Endodermal cell (in vitro differentiated cells): ENCODE data around the gene PF4V1. TPM values are rescaled to one million over a fixed set of nuclear protein-coding genes. Genes with fewer than 3 reads are reported as not detected.

Experiments used
- DNase-seq: peaks from one replicate; pipeline ENCODE4 v3.0.0-alpha.2; 2017
- H3K27ac ChIP-seq: 2 replicates; pipeline ENCODE4 v1.5.1; 2013; ENCODE audit warnings: mild to moderate bottlenecking, low read depth, low read length, moderate library complexity
- H3K27me3 ChIP-seq: 2 replicates; pipeline ENCODE4 v1.6.1; 2013; ENCODE audit warnings: mild to moderate bottlenecking, low read length, moderate library complexity; ENCODE audit not compliant: insufficient read depth, control insufficient read depth, poor library complexity, severe bottlenecking
- H3K36me3 ChIP-seq: 2 replicates; pipeline ENCODE4 v1.7.0; 2013; ENCODE audit warnings: mild to moderate bottlenecking, low read length, moderate library complexity; ENCODE audit not compliant: control insufficient read depth, insufficient read depth
- H3K4me1 ChIP-seq: one replicate; pipeline ENCODE4 v1.7.0; 2013; ENCODE audit warnings: low read length; ENCODE audit not compliant: control insufficient read depth, insufficient read depth
- H3K4me3 ChIP-seq: 2 replicates; pipeline ENCODE4 v1.5.1; 2013; ENCODE audit warnings: mild to moderate bottlenecking, low read length, moderate library complexity
- H3K9ac ChIP-seq: 2 replicates; pipeline ENCODE4 v1.6.1; 2013; ENCODE audit warnings: mild to moderate bottlenecking, low read length, moderate library complexity; ENCODE audit not compliant: poor library complexity, severe bottlenecking; ENCODE audit errors: extremely low read depth
- H3K9me3 ChIP-seq: 2 replicates; pipeline ENCODE4 v1.6.1; 2013; ENCODE audit warnings: mild to moderate bottlenecking, low read length, moderate library complexity; ENCODE audit not compliant: control insufficient read depth
- H3K27ac Mint-ChIP-seq: 2 replicates; pipeline ENCODE4 v1.8.0; 2020; ENCODE audit warnings: mixed read lengths
- H3K27me3 Mint-ChIP-seq: 2 replicates; pipeline ENCODE4 v1.8.0; 2021; ENCODE audit warnings: mild to moderate bottlenecking, mixed read lengths; ENCODE audit not compliant: insufficient read depth
- H3K36me3 Mint-ChIP-seq: 2 replicates; pipeline ENCODE4 v1.8.0; 2020; ENCODE audit warnings: low read depth, mixed read lengths
- H3K4me1 Mint-ChIP-seq: 2 replicates; pipeline ENCODE4 v1.8.0; 2020; ENCODE audit warnings: mixed read lengths
- H3K4me3 Mint-ChIP-seq: 2 replicates; pipeline ENCODE4 v1.8.0; 2020; ENCODE audit warnings: mild to moderate bottlenecking, moderate library complexity, mixed read lengths
- H3K9me3 Mint-ChIP-seq: 2 replicates; pipeline ENCODE4 v1.8.0; 2020; ENCODE audit warnings: mild to moderate bottlenecking, mixed read lengths
- CTCF ChIP-seq: fragments of 200-600 bp; sonication (generic); conservative IDR thresholded peaks from 2 replicates; pipeline ENCODE4 v1.5.0; 2021; ENCODE audit warnings: antibody characterized with exemption, mild to moderate bottlenecking
- WGBS, 2 experiments: methylation state at CpG; one replicate each; pipeline versions ENCODE4 v1.1.5 to v1.1.7; 2013; ENCODE audit warnings: missing lambda C conversion rate in 2 of 2, mixed read lengths in 1 of 2; ENCODE audit not compliant: insufficient coverage in 1 of 2, insufficient read length in 1 of 2; 5-methylcytosine and 5-hydroxymethylcytosine counted together
- long read RNA-seq, 4 experiments: library from polyadenylated mRNA in 2 of 4; library from RNA in 1 of 4; library from capped mRNA in 1 of 4; stranded (forward) in 3 of 4; unstranded in 1 of 4; transcript quantifications; one replicate each; pipeline ENCODE4 v2.0.0, GENCODE V29; 2020 to 2021; ENCODE audit warnings: inconsistent platforms in 1 of 4
- polyA plus RNA-seq, 2 experiments: library from polyadenylated mRNA; stranded (reverse); fragments of 50-300 nt; gene quantifications; one replicate each; pipeline ENCODE4 v1.2.3, GENCODE V29; 2013
- total RNA-seq, 2 donors: library from RNA; stranded (reverse); fragmentation: NEBNext Ultra II Directional in 1 of 2; extraction: Animal tissue kit (Norgen Biotek cat#: 25700) in 1 of 2; gene quantifications; 2 replicates in 1 of 2; 3 replicates in 1 of 2; pipeline ENCODE4 v1.2.1, GENCODE V29; 2021

Gene PF4V1
- total RNA-seq, result not detected
- not detected for polyA plus RNA-seq (2013, experiment 1 of 2)
- not detected for polyA plus RNA-seq (2013, experiment 2 of 2)
- long read RNA-seq, experiment 1, result 0 reads
- long read RNA-seq, experiment 2, result 0 reads
- long read RNA-seq, experiment 3, result 0 reads
- long read RNA-seq, experiment 4, result 0 reads

GRCh38 chr4:73853246-73853704, at the start of gene PF4V1:
Gene PF4V1 (plus strand): TSS chr4:73853296. CDS start chr4:73853363, 67 bp downstream.
- Histone ChIP-seq H3K4me1 (no peaks in the 10 kb centered on the region), H3K9ac (no peak within 1 kb of the TSS), H3K27ac (no peak within 1 kb of the TSS), H3K9me3 (no peaks in the 10 kb centered on the region), H3K27me3 (no peaks in the 10 kb centered on the region), H3K36me3 (no peaks in the 10 kb centered on the region), H3K4me3 (no peak within 1 kb of the TSS)
- Mint-ChIP-seq H3K9me3 (no peaks in the 10 kb centered on the region), H3K27me3 (peaks cover 48% of the 10 kb centered on the region), H3K27ac (no peak within 1 kb of the TSS), H3K4me1 (peaks cover 4% of the 10 kb centered on the region), H3K4me3 (peak within 1 kb of the TSS; percentile 39), H3K36me3 (no peaks in the 10 kb centered on the region)
- WGBS, 2 experiments, result 91 to 92% methylated on average over 21 to 22 of the region's 22 CpGs
- DNase-seq, result peak; percentile 93
- peak; percentile 69 for TF ChIP-seq CTCF

- H3K4me1 ChIP-seq, result no peaks in the 10 kb centered on the region
- no peak for DNase-seq
- H3K36me3 ChIP-seq, result no peaks in the 10 kb centered on the region
- Mint-ChIP-seq H3K27ac (no peak overlapping the region), H3K4me3 (no peak overlapping the region), H3K36me3 (no peaks in the 10 kb centered on the region), H3K4me1 (no peaks in the 10 kb centered on the region), H3K9me3 (no peaks in the 10 kb centered on the region), H3K27me3 (no peaks in the 10 kb centered on the region)
- no peak overlapping the region for H3K4me3 ChIP-seq
- H3K9me3 ChIP-seq, result no peaks in the 10 kb centered on the region
- WGBS, 2 experiments, result 90 to 94% methylated on average over 3 of the region's 3 CpGs
- no peak for TF ChIP-seq CTCF
- H3K9ac ChIP-seq, result no peak overlapping the region
- H3K27me3 ChIP-seq, result no peaks in the 10 kb centered on the region
- no peak overlapping the region for H3K27ac ChIP-seq
Measured at GRCh38 chr4:73810191-73810590, 42.9 kb upstream of the PF4V1 start.

GRCh38 chr4:73811841-73812240, 41.3 kb upstream of the PF4V1 start:
- Histone ChIP-seq H3K9me3 (no peaks in the 10 kb centered on the region), H3K4me1 (no peaks in the 10 kb centered on the region), H3K4me3 (no peak overlapping the region), H3K27ac (no peak overlapping the region), H3K9ac (no peak overlapping the region), H3K27me3 (no peaks in the 10 kb centered on the region), H3K36me3 (no peaks in the 10 kb centered on the region)
- Mint-ChIP-seq H3K4me1 (no peaks in the 10 kb centered on the region), H3K9me3 (no peaks in the 10 kb centered on the region), H3K27me3 (no peaks in the 10 kb centered on the region), H3K4me3 (no peak overlapping the region), H3K36me3 (no peaks in the 10 kb centered on the region), H3K27ac (no peak overlapping the region)
- TF ChIP-seq CTCF, result no peak
- DNase-seq, result no peak
- WGBS, 2 experiments, result 88 to 100% methylated on average over 1 of the region's 1 CpG
